H1 (cell line): Measurements from ENCODE around the gene LYSET. TPM values are rescaled to one million over a fixed set of nuclear protein-coding genes. Genes with fewer than 3 reads are reported as not detected.

Experiments used
- CTCF ChIA-PET: fragments of 300-600 bp; sonication (Branson Sonifier 250); formaldehyde crosslinking; loops from one replicate; lab custom pipeline; 2021; ENCODE audit not compliant: partially characterized antibody; lab: Charles Lee
- POLR2A ChIA-PET: fragments of 300-600 bp; sonication (Branson Sonifier 250); formaldehyde crosslinking; loops from one replicate; lab custom pipeline; 2021; ENCODE audit warnings: inconsistent platforms; ENCODE audit not compliant: partially characterized antibody; lab: Charles Lee
- DNase-seq, 2 experiments: peaks; one replicate each; pipeline versions ENCODE4 v3.0.0 to v3.0.0-alpha.2; 2010 to 2022; ENCODE audit warnings: low spot score in 2 of 2, low read depth in 1 of 2, mixed read lengths in 1 of 2
- FAIRE-seq: peaks from 2 replicates; lab custom pipeline; 2011; peaks lifted over from hg19 to GRCh38; lab: Jason Lieb, UNC
- H2AFZ ChIP-seq: 2 replicates; pipeline ENCODE4 v1.8.1; 2012; ENCODE audit warnings: low read length, inconsistent platforms
- H2AK5ac ChIP-seq: 2 replicates; pipeline ENCODE4 v1.6.1; 2013; ENCODE audit warnings: low read depth, low read length
- H2BK120ac ChIP-seq: replicated peaks from 2 replicates; pipeline ENCODE3; 2013; ENCODE audit warnings: low read depth, low read length, inconsistent platforms
- H2BK12ac ChIP-seq: 2 replicates; pipeline ENCODE4 v1.6.1; 2013; ENCODE audit warnings: low read depth, low read length
- H2BK15ac ChIP-seq: 2 replicates; pipeline ENCODE4 v1.6.1; 2013; ENCODE audit warnings: low read length
- H2BK20ac ChIP-seq: 2 replicates; pipeline ENCODE4 v1.6.1; 2013; ENCODE audit warnings: low read length
- H2BK5ac ChIP-seq: 2 replicates; pipeline ENCODE4 v1.6.1; 2013; ENCODE audit warnings: low read depth, low read length
- H3K14ac ChIP-seq: 2 replicates; pipeline ENCODE4 v1.6.1; 2013; ENCODE audit warnings: inconsistent platforms; ENCODE audit not compliant: insufficient read length
- H3K18ac ChIP-seq: 2 replicates; pipeline ENCODE4 v1.6.1; 2013; ENCODE audit warnings: low read length; ENCODE audit errors: extremely low read depth
- H3K23ac ChIP-seq: 2 replicates; pipeline ENCODE4 v1.6.1; 2013; ENCODE audit warnings: inconsistent platforms; ENCODE audit not compliant: insufficient read length
- H3K23me2 ChIP-seq: 2 replicates; pipeline ENCODE4 v1.6.1; 2013; ENCODE audit warnings: low read depth, low read length
- H3K27ac ChIP-seq: 2 replicates; pipeline ENCODE4 v1.6.1; 2011; ENCODE audit warnings: low read depth, low read length, inconsistent platforms
- H3K27me3 ChIP-seq, 4 experiments: replicated peaks in 1 of 4; 1 replicate in 1 of 4; 2 replicates in 3 of 4; pipeline versions ENCODE4 v1.6.1 to v1.8.1; 2011 to 2013; ENCODE audit warnings: low read length in 3 of 4, mild to moderate bottlenecking in 3 of 4, inconsistent platforms in 2 of 4, mixed read lengths in 2 of 4, moderate library complexity in 1 of 4; ENCODE audit not compliant: control insufficient read depth in 3 of 4, insufficient read depth in 3 of 4; ENCODE audit errors: extremely low read depth in 1 of 4
- H3K36me3 ChIP-seq, 4 experiments: 2 replicates each; pipeline versions ENCODE4 v1.6.1 to v1.8.1; 2011 to 2013; ENCODE audit warnings: mild to moderate bottlenecking in 4 of 4, low read length in 3 of 4, moderate library complexity in 2 of 4, control low read depth in 1 of 4, inconsistent platforms in 1 of 4; ENCODE audit not compliant: insufficient read depth in 4 of 4, control insufficient read depth in 2 of 4
- H3K4ac ChIP-seq: replicated peaks from 2 replicates; pipeline ENCODE3; 2013; ENCODE audit warnings: low read length, low read depth, mixed read lengths, inconsistent platforms; ENCODE audit not compliant: insufficient read length
- H3K4me1 ChIP-seq, 4 experiments: replicated peaks in 1 of 4; 1 replicate in 1 of 4; 2 replicates in 3 of 4; pipeline versions ENCODE4 v1.6.1 to v1.8.1; 2011 to 2013; ENCODE audit warnings: low read length in 3 of 4, inconsistent platforms in 2 of 4, mixed read lengths in 1 of 4; ENCODE audit not compliant: insufficient read depth in 4 of 4, control insufficient read depth in 3 of 4
- H3K4me2 ChIP-seq, 2 experiments: 2 replicates each; pipeline versions ENCODE4 v1.6.1 to v1.8.1; 2011 to 2013; ENCODE audit warnings: low read depth in 2 of 2, low read length in 2 of 2, control low read depth in 1 of 2, inconsistent platforms in 1 of 2, mild to moderate bottlenecking in 1 of 2; ENCODE audit not compliant: insufficient read depth in 1 of 2
- H3K4me3 ChIP-seq, 4 experiments: fragments of 200-600, 300-600 bp in 1 of 4; sonication (generic), shearing (Covaris generic), sonication (Bioruptor Twin) in 1 of 4; 2 replicates each; pipeline versions ENCODE4 v1.5.1 to v1.8.1; 2011 to 2016; ENCODE audit warnings: low read length in 4 of 4, low read depth in 3 of 4, control low read depth in 2 of 4, inconsistent platforms in 2 of 4, mild to moderate bottlenecking in 2 of 4, mixed read lengths in 1 of 4, moderate library complexity in 1 of 4; ENCODE audit not compliant: insufficient read depth in 2 of 4; ENCODE audit errors: extremely low read depth in 1 of 4
- H3K56ac ChIP-seq: replicated peaks from 2 replicates; pipeline ENCODE3; 2013; ENCODE audit warnings: low read depth, mild to moderate bottlenecking, mixed read lengths, low read length, inconsistent platforms; ENCODE audit not compliant: insufficient read length
- H3K79me1 ChIP-seq: 2 replicates; pipeline ENCODE4 v1.6.1; 2013; ENCODE audit warnings: low read depth, low read length, control low read depth
- H3K79me2 ChIP-seq, 2 experiments: 2 replicates each; pipeline versions ENCODE4 v1.6.1 to v1.8.1; 2012 to 2013; ENCODE audit warnings: low read length in 2 of 2, mild to moderate bottlenecking in 2 of 2, inconsistent platforms in 1 of 2; ENCODE audit not compliant: insufficient read depth in 2 of 2, control insufficient read depth in 1 of 2
- H3K9ac ChIP-seq, 4 experiments: replicated peaks in 1 of 4; 1 replicate in 1 of 4; 2 replicates in 3 of 4; pipeline versions ENCODE4 v1.6.1 to v1.8.1; 2011 to 2013; ENCODE audit warnings: low read depth in 3 of 4, low read length in 3 of 4, control low read depth in 2 of 4, mild to moderate bottlenecking in 2 of 4, moderate library complexity in 2 of 4, inconsistent platforms in 1 of 4; ENCODE audit errors: extremely low read depth in 1 of 4
- H3K9me3 ChIP-seq, 2 experiments: 2 replicates each; pipeline versions ENCODE4 v1.6.1 to v1.8.1; 2012 to 2013; ENCODE audit warnings: mild to moderate bottlenecking in 2 of 2, moderate library complexity in 2 of 2, control low read depth in 1 of 2, inconsistent platforms in 1 of 2, low read depth in 1 of 2, low read length in 1 of 2, mixed read lengths in 1 of 2; ENCODE audit not compliant: insufficient read depth in 2 of 2
- H4K20me1 ChIP-seq, 2 experiments: replicated peaks in 1 of 2; 2 replicates each; pipeline versions ENCODE3 to v1.8.1; 2011 to 2013; ENCODE audit warnings: inconsistent platforms in 2 of 2, low read length in 2 of 2, mild to moderate bottlenecking in 1 of 2; ENCODE audit not compliant: insufficient read depth in 2 of 2, control insufficient read depth in 1 of 2
- H4K5ac ChIP-seq: 2 replicates; pipeline ENCODE4 v1.6.1; 2013; ENCODE audit warnings: low read length, low read depth, mixed read lengths, inconsistent platforms; ENCODE audit not compliant: insufficient read length
- H4K8ac ChIP-seq: 2 replicates; pipeline ENCODE4 v1.8.0; 2013; ENCODE audit warnings: mild to moderate bottlenecking, moderate library complexity, low read length, inconsistent platforms; ENCODE audit not compliant: insufficient read depth; ENCODE audit errors: extremely low read depth
- H4K91ac ChIP-seq: replicated peaks from 2 replicates; pipeline ENCODE3; 2013; ENCODE audit warnings: low read length, mixed read lengths, inconsistent platforms; ENCODE audit not compliant: insufficient read length
- SP2 ChIP-seq: IDR thresholded peaks from 2 replicates; pipeline ENCODE4 v1.6.1; 2012; ENCODE audit warnings: mild to moderate bottlenecking, low read length, inconsistent platforms
- USF2 ChIP-seq: IDR thresholded peaks from 2 replicates; pipeline ENCODE4 v1.6.1; 2011; ENCODE audit warnings: low read length, improper control_type of control experiment
- WGBS, 2 experiments: shearing (Covaris generic) in 1 of 2; methylation state at CpG; one replicate each; pipeline versions ENCODE4 v1.1.6 to v1.1.7; 2013 to 2015; ENCODE audit warnings: low lambda C conversion rate in 2 of 2, mixed read lengths in 2 of 2, inconsistent platforms in 1 of 2, low coverage in 1 of 2, missing lambda C conversion rate in 1 of 2; ENCODE audit not compliant: insufficient replicate concordance in 2 of 2, insufficient coverage in 1 of 2, insufficient read length in 1 of 2; ENCODE audit errors: extremely low coverage in 1 of 2, missing lambda C conversion rate in 1 of 2; 5-methylcytosine and 5-hydroxymethylcytosine counted together
- polyA plus RNA-seq, 7 experiments: library from polyadenylated mRNA; depleted of rRNA in 3 of 7; stranded (reverse) in 5 of 7; unstranded in 2 of 7; fragments of >200 nt in 5 of 7; fragments of 200-250 nt in 2 of 7; gene quantifications; 1 replicate in 5 of 7; 2 replicates in 1 of 7; 4 replicates in 1 of 7; pipeline versions ENCODE4 v1.2.1 to v1.2.3, GENCODE V29; 2011 to 2013; ENCODE audit warnings: missing spikeins in 2 of 7, mixed read lengths in 2 of 7
- total RNA-seq: library from RNA; stranded (reverse); fragmentation: NEBNext Ultra II Directional; extraction: Animal tissue kit (Norgen Biotek cat#: 25700); gene quantifications from 2 replicates; pipeline ENCODE4 v1.2.1, GENCODE V29; 2021

Gene LYSET
- total and polyA plus RNA-seq, 2 of the 8 experiments (the other 6 are each of a cell fraction or from before 2014, with no cell fraction given): 26.2 to 26.9 TPM

- Histone ChIP-seq H3K23ac (no peak overlapping the region), H2AK5ac (no peak overlapping the region), H3K23me2 (no peaks in the 10 kb centered on the region), H3K27me3 (no peaks in the 10 kb centered on the region; a peak in 1 of 7 replicates), H3K4me3 (no peak overlapping the region), H3K9me3 (no peaks in the 10 kb centered on the region), H2BK12ac (no peak overlapping the region), H3K79me2 (no peaks in the 10 kb centered on the region), H3K4me1 (0 out of 7 replicates have a peak, but pooled peaks cover 0 to 3% (median 0%) of the 10 kb centered on the region in 4 experiments), H4K20me1 (no peaks in the 10 kb centered on the region), H3K56ac (no peak overlapping the region), H2BK20ac (no peak overlapping the region), H3K18ac (no peak overlapping the region), H3K36me3 (no peaks in the 10 kb centered on the region), H4K8ac (peak overlapping the region; percentile 59), H4K5ac (no peak overlapping the region), H3K4ac (no peak overlapping the region), H4K91ac (no peak overlapping the region), H3K27ac (no peak overlapping the region), H3K9ac (no peak overlapping the region), H3K4me2 (no peak overlapping the region), H2AFZ (peak overlapping the region; percentile 78; the same call in 1 of the 2 replicates), H2BK120ac (no peak overlapping the region), H3K79me1 (no peaks in the 10 kb centered on the region), H2BK15ac (no peak overlapping the region), H2BK5ac (no peak overlapping the region), H3K14ac (no peak overlapping the region)
- ChIA-PET POLR2A (no interaction called here), CTCF (interaction anchor here (1.2 kb wide), 2 partner anchors 31 to 35 kb away, joined by 4 read pairs; no protein-coding TSS in a partner anchor)
- FAIRE-seq (no peak), DNase-seq (no peak)
- TF ChIP-seq SP2 (no peak), USF2 (peak; percentile 29; the same call in 1 of the 2 replicates)
- WGBS, 2 experiments: 90% methylated on average over 8 of the region's 8 CpGs; no CpG with 5 or more reads in 1 of the 2 experiments
Observed at GRCh38 chr14:93148979-93149378, 36.1 kb upstream of the LYSET start.
